PC-3 (cell line): ENCODE data around the gene ATG101. TPM values are rescaled to one million over a fixed set of nuclear protein-coding genes. Genes with fewer than 3 reads are reported as not detected.

Experiments
- ATAC-seq: fragments of 200-7000 bp; cut with Tn5 transposase; 2 replicates; pipeline ENCODE4 v1.9.1; 2020; ENCODE audit warnings: mild to moderate bottlenecking, moderate library complexity
- BruUV-seq: library from RNA; stranded (reverse); fragments of 400-500 nt; replicated peaks from 2 replicates; lab custom pipeline; 2021; lab: Mats Ljungman, UMichigan
- CTCF ChIA-PET: fragments of 300-600 bp; sonication (Branson Sonifier 250); formaldehyde crosslinking; loops from one replicate; lab custom pipeline; 2022; ENCODE audit warnings: antibody characterized with exemption; lab: Charles Lee
- POLR2A ChIA-PET: fragments of 300-600 bp; sonication (Branson Sonifier 250); formaldehyde crosslinking; loops from one replicate; lab custom pipeline; 2022; ENCODE audit warnings: antibody characterized with exemption; ENCODE audit not compliant: unreplicated experiment; lab: Charles Lee
- DNase-seq: peaks from one replicate; pipeline ENCODE4 v3.0.0-alpha.2; 2015
- H2AFZ ChIP-seq: fragments of 300-600 bp; sonication (generic); 2 replicates; pipeline ENCODE4 v1.6.0; 2016; ENCODE audit warnings: antibody characterized with exemption, low read length
- H3F3A ChIP-seq: fragments of 300-600 bp; sonication (generic); one replicate; pipeline ENCODE4 v1.6.0; 2017; ENCODE audit warnings: antibody characterized with exemption, low read length, control low read depth, mild to moderate bottlenecking; ENCODE audit not compliant: unreplicated experiment
- H3K27ac ChIP-seq: fragments of 300-600 bp; sonication (generic); 2 replicates; pipeline ENCODE4 v1.5.1; 2016; ENCODE audit warnings: mild to moderate bottlenecking, low read length
- H3K27me3 ChIP-seq: fragments of 300-600 bp; sonication (generic); 2 replicates; pipeline ENCODE4 v1.6.1; 2016; ENCODE audit warnings: low read length, mixed read lengths
- H3K36me3 ChIP-seq: fragments of 300-600 bp; sonication (generic); 2 replicates; pipeline ENCODE4 v1.6.1; 2016; ENCODE audit warnings: low read depth, mixed run types, low read length, mixed read lengths
- H3K4me1 ChIP-seq: fragments of 300-600 bp; sonication (generic); 2 replicates; pipeline ENCODE4 v1.5.1; 2016; ENCODE audit warnings: low read length; ENCODE audit not compliant: insufficient read depth
- H3K4me2 ChIP-seq: fragments of 300-600 bp; sonication (generic); 2 replicates; pipeline ENCODE4 v1.6.0; 2016; ENCODE audit warnings: low read length
- H3K4me3 ChIP-seq: fragments of 300-600 bp; sonication (generic); 2 replicates; pipeline ENCODE4 v1.5.1; 2016; ENCODE audit warnings: mild to moderate bottlenecking, low read length, mixed read lengths
- H3K79me2 ChIP-seq: fragments of 300-600 bp; sonication (generic); 2 replicates; pipeline ENCODE4 v1.6.1; 2017; ENCODE audit warnings: low read length, mixed read lengths
- H3K9ac ChIP-seq: fragments of 300-600 bp; sonication (generic); 2 replicates; pipeline ENCODE4 v1.6.0; 2016; ENCODE audit warnings: mild to moderate bottlenecking, low read length
- H3K9me2 ChIP-seq: fragments of 300-600 bp; sonication (generic); replicated peaks from 2 replicates; pipeline ENCODE4 v1.6.1; 2016; ENCODE audit warnings: mixed run types, low read length, mixed read lengths
- H3K9me3 ChIP-seq: fragments of 300-600 bp; sonication (generic); 2 replicates; pipeline ENCODE4 v1.6.1; 2016; ENCODE audit warnings: low read length, mixed read lengths
- H4K20me1 ChIP-seq: fragments of 300-600 bp; sonication (generic); 2 replicates; pipeline ENCODE4 v1.6.1; 2016; ENCODE audit warnings: low read length, mixed read lengths
- EZH2 ChIP-seq: fragments of 300-600 bp; sonication (generic); IDR thresholded peaks from one replicate; pipeline ENCODE4 v1.6.1; 2017; ENCODE audit warnings: antibody characterized with exemption, mild to moderate bottlenecking, low read length; ENCODE audit not compliant: unreplicated experiment
- EZH2phosphoT487 ChIP-seq: fragments of 300-600 bp; sonication (generic); IDR thresholded peaks from 2 replicates; pipeline ENCODE4 v1.6.1; 2018; ENCODE audit warnings: mild to moderate bottlenecking, antibody characterized with exemption, low read length, borderline replicate concordance
- intact Hi-C: fragments of 100-400 bp; cut with micrococcal nuclease; formaldehyde crosslinking; loops from 2 replicates; pipeline ENCODE4 v1.9.0; 2023
- total RNA-seq: library from RNA; depleted of rRNA; stranded (reverse); fragments of >200 nt; gene quantifications from 2 replicates; pipeline ENCODE4 v1.2.3, GENCODE V29; 2014
- TF ChIP-seq, protein P1 (sequence below): fragments of 300-600 bp; sonication (generic); conservative IDR thresholded peaks from 2 replicates; pipeline ENCODE4 v1.5.1; 2017; ENCODE audit warnings: antibody characterized with exemption, low read depth, mild to moderate bottlenecking, low read length

ATG101 gene
- total RNA-seq, 1 experiment from 2014 or later = 110 TPM

DNA sequence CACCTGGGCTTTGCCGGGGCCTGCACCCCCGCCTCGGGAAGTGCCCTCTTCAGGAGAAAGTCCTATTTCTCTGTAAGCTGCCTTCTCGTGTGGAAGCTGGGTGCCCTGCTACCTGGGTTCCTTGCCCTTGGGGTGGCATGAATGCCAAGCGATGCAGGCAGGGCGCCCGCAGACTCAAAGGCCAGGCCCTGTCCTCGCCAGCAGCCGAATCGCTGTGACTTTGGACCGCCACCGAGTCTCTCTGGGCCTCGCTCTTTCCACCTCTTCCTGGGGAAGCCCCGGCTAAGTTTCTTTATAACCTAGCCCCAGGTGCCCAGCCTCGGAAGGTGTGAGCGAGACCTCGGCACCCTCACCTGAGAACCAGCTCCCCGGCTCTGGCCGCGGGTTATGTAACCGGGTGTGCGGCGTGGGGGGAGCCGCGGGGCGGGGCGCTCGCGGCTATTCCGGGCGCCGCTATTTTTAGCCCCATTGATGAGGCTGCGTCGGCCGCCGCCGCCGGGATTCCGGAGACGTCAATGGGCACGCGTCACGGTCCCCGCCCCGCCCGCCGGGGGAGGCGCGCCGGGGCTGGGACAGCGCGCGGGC lies 33.1 kb upstream of the ATG101 start:
- ChIA-PET POLR2A (interaction anchor here (1.1 kb wide), 1 partner anchor 15 kb away, joined by 12 read pairs; the partner anchor contains the start of gene NR4A1), CTCF (interaction anchor here (0.9 to 1.0 kb wide), 2 partner anchors 12 to 14 kb away, joined by 3 to 20 read pairs; no protein-coding TSS in a partner anchor)
- no peaks in the 10 kb centered on the region for H3F3A ChIP-seq
- intact Hi-C loops = loop anchor here (1.0 kb wide), 1 partner anchor 14 kb away; no protein-coding TSS in a partner anchor
- H3K27ac ChIP-seq = peak overlapping the region; percentile 61
- TF ChIP-seq EZH2 (no peak), EZH2phosphoT487 (no peak)
- TF ChIP-seq, protein P1, sequence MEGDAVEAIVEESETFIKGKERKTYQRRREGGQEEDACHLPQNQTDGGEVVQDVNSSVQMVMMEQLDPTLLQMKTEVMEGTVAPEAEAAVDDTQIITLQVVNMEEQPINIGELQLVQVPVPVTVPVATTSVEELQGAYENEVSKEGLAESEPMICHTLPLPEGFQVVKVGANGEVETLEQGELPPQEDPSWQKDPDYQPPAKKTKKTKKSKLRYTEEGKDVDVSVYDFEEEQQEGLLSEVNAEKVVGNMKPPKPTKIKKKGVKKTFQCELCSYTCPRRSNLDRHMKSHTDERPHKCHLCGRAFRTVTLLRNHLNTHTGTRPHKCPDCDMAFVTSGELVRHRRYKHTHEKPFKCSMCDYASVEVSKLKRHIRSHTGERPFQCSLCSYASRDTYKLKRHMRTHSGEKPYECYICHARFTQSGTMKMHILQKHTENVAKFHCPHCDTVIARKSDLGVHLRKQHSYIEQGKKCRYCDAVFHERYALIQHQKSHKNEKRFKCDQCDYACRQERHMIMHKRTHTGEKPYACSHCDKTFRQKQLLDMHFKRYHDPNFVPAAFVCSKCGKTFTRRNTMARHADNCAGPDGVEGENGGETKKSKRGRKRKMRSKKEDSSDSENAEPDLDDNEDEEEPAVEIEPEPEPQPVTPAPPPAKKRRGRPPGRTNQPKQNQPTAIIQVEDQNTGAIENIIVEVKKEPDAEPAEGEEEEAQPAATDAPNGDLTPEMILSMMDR = no peak
- DNase-seq = peak; percentile 81
- no peaks in the 10 kb centered on the region for H4K20me1 ChIP-seq
- H3K9me3 ChIP-seq = no peaks in the 10 kb centered on the region
- no peaks in the 10 kb centered on the region for H3K36me3 ChIP-seq
- H3K27me3 ChIP-seq = no peaks in the 10 kb centered on the region
- H3K4me2 ChIP-seq = peak overlapping the region; percentile 86
- no peaks in the 10 kb centered on the region for H3K9me2 ChIP-seq
- H3K79me2 ChIP-seq = peaks cover 16% of the 10 kb centered on the region; the same call in 1 of the 2 replicates
- BruUV-seq = no TSS peak
- peaks cover 29% of the 10 kb centered on the region for H3K4me1 ChIP-seq
- H3K9ac ChIP-seq = peak overlapping the region; percentile 76
- ATAC-seq = peak; percentile 57
- H3K4me3 ChIP-seq = peak overlapping the region; percentile 59
- H2AFZ ChIP-seq = peak overlapping the region; percentile 33; the same call in 1 of the 2 replicates

DNA sequence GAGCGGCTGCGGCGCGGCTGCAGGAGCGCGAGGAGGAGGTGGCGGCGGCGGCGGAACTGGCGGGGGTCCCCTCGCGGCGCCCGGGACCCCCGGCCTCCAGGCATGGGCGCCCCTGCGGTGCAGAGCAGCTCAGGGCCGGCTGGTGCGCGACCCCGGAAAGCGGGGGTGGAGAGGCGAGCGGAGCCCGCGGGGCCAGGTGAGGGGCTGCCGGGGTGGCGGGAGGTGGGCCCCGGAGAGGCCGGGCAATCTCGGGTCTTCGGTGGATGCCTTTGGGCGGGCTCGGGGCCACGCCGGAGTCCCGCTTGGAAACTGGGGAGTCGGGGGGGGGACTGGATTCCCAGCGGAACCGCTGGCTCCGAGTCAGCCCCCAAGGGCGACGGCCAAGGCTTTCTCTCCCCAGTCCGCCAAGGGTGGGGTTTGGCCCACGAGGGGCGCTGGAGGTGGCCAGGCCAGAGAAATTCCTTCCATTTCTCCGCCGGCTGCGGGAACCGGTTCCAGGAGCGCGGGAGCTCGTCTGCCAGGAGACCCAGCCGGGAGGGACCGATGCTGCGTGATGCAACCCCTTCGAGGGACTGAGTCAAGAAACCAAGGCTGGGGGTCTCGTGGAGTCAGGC lies 32.4 kb upstream of the ATG101 start:
- ChIA-PET CTCF (interaction anchor here (0.9 to 1.0 kb wide), 2 partner anchors 12 to 14 kb away, joined by 3 to 20 read pairs; no protein-coding TSS in a partner anchor), POLR2A (no interaction called here)
- intact Hi-C loops = loop anchor here (1.0 kb wide), 1 partner anchor 13 kb away; no protein-coding TSS in a partner anchor
- H2AFZ ChIP-seq = peak overlapping the region; percentile 58
- H4K20me1 ChIP-seq = no peaks in the 10 kb centered on the region
- no TSS peak for BruUV-seq
- H3K9me2 ChIP-seq = no peaks in the 10 kb centered on the region
- DNase-seq (peak; percentile 36), ATAC-seq (no peak)
- H3K9me3 ChIP-seq = no peaks in the 10 kb centered on the region
- TF ChIP-seq EZH2 = no peak
- TF ChIP-seq, protein P1 = peak; percentile 28; the same call in 1 of the 2 replicates
- H3K4me3 ChIP-seq = peak overlapping the region; percentile 91
- peak overlapping the region; percentile 97 for H3K9ac ChIP-seq
- peaks cover 16% of the 10 kb centered on the region; the same call in 1 of the 2 replicates for H3K79me2 ChIP-seq
- H3K27ac ChIP-seq = peak overlapping the region; percentile 67
- H3K4me1 ChIP-seq = peaks cover 25% of the 10 kb centered on the region
- H3F3A ChIP-seq = no peaks in the 10 kb centered on the region
- no peaks in the 10 kb centered on the region for H3K36me3 ChIP-seq
- H3K27me3 ChIP-seq = no peaks in the 10 kb centered on the region
- peak overlapping the region; percentile 95 for H3K4me2 ChIP-seq
